Stimulated activated naive CD8-positive, alpha-beta T cell treated with anti-CD3 and anti-CD28 coated beads, Interleukin-15, Interleukin-2, amounts not matched to agents 100 ng/mL and 50 ng/mL, for 24 hours (primary cell): ENCODE data around the gene TMEM141.
"Not testable (repeated sequence)": the region's sequence is repeated elsewhere in the genome, so short reads cannot be mapped to it uniquely, and the experiment has no call there.

Experiments
- H3K27ac Mint-ChIP-seq: one replicate; pipeline ENCODE4 v1.8.0; 2021; ENCODE audit warnings: mild to moderate bottlenecking, mixed read lengths
- H3K27me3 Mint-ChIP-seq: one replicate; pipeline ENCODE4 v1.8.0; 2021; ENCODE audit warnings: mixed read lengths
- H3K36me3 Mint-ChIP-seq: one replicate; pipeline ENCODE4 v1.8.0; 2021; ENCODE audit warnings: low read depth, mixed read lengths
- H3K4me1 Mint-ChIP-seq: one replicate; pipeline ENCODE4 v1.8.0; 2021; ENCODE audit warnings: low read depth, mixed read lengths
- H3K4me3 Mint-ChIP-seq: one replicate; pipeline ENCODE4 v1.8.0; 2021; ENCODE audit warnings: mild to moderate bottlenecking, mixed read lengths
- H3K9me3 Mint-ChIP-seq: one replicate; pipeline ENCODE4 v1.8.0; 2021; ENCODE audit warnings: mixed read lengths

The TMEM141 gene

DNA sequence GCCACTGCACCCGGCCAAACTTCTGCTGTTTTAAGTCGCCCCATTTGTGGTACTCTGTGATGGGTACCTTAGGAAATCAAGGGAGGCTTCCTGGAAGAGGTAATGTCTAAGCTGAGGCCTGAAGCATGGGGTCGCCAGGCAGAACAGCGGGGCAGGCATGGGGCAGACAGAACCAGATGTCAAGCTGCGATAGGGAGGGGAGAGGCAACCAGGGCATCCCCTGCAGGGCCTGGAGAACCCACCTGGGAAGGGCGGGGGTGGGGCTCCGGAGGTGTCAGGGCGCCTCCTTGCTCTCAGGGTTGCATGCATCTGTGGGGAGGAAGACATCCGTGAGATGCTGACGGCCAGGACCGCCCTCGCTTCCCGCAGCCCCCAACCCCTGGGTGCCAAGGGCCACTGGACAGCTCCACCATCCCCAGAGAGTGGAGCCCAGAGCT is 29.6 kb upstream of the TMEM141 start:
- no peak overlapping the region for H3K4me3 Mint-ChIP-seq
- H3K27me3 Mint-ChIP-seq, result no peaks in the 10 kb centered on the region
- H3K36me3 Mint-ChIP-seq, result no peaks in the 10 kb centered on the region
- no peaks in the 10 kb centered on the region for H3K9me3 Mint-ChIP-seq
- H3K27ac Mint-ChIP-seq, result no peak overlapping the region
- peaks cover 14% of the 10 kb centered on the region for H3K4me1 Mint-ChIP-seq

DNA sequence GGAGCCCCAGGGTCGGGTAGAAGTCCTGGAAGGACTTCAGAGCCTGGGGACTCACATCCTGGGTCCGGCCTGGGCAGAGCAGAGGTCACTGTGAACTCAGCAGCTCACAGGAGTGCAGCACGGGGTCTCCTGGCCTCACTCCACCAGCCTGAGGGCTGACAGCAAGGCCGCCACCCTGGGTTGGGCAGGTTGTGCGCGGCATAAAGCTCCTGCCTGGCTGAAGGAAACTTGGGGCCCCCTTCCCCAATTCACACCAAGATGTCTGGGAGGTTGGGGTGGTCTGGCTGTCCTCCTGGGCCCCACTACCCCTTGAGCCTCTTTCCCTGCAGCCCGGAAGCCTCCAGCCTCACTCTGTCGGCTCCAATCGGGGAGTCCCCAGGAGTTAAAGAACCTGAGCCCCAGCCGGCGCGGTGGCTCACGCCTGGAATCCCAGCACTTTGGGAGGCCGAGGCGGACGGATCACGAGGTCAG is 28.9 kb upstream of the TMEM141 start:
- no peak overlapping the region for H3K27ac Mint-ChIP-seq
- H3K4me1 Mint-ChIP-seq, result peaks cover 21% of the 10 kb centered on the region
- H3K27me3 Mint-ChIP-seq, result peaks cover 3% of the 10 kb centered on the region
- no peak overlapping the region for H3K4me3 Mint-ChIP-seq
- H3K36me3 Mint-ChIP-seq, result no peaks in the 10 kb centered on the region
- no peaks in the 10 kb centered on the region for H3K9me3 Mint-ChIP-seq

DNA sequence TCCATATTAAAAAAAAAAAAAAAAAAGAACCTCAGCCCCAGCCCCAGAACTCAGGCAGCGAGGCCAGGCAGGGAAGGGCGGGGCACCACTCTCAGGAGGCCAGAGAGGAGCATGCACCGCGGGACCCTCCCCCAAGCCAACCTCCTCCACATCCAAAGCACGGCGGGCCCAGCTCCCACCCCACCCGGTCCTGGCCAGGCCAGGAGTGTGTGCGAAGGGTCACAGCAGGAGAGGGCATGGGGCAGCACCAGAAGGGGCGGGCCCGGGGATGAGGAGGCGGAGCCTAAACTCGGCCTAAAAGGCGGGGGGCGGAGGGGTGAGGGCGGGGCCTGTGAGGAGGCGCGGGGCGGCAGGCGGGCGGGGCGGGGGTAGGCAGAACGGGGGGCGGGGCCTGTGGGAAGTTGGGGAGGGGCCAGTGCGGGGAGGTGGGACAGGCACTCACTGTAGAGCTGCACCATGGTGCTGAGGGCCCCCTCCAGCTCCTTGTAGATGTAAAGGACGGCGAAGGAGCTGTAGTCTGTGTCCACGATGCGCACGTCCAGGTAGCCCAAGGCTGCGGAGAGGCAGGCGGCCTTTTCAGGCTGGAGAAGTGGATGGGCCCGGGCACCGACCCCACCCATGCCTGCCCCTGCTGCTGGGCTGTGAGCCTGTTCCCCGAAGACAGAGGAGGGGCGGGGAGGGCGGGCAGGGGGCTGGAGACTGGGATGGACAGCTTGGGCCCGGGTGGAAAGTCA is 28.1 kb upstream of the TMEM141 start:
- H3K27me3 Mint-ChIP-seq, result peaks cover 8% of the 10 kb centered on the region
- peaks cover 21% of the 10 kb centered on the region for H3K4me1 Mint-ChIP-seq
- H3K36me3 Mint-ChIP-seq, result no peaks in the 10 kb centered on the region
- no peak overlapping the region for H3K27ac Mint-ChIP-seq
- no peak overlapping the region for H3K4me3 Mint-ChIP-seq
- no peaks in the 10 kb centered on the region for H3K9me3 Mint-ChIP-seq

DNA sequence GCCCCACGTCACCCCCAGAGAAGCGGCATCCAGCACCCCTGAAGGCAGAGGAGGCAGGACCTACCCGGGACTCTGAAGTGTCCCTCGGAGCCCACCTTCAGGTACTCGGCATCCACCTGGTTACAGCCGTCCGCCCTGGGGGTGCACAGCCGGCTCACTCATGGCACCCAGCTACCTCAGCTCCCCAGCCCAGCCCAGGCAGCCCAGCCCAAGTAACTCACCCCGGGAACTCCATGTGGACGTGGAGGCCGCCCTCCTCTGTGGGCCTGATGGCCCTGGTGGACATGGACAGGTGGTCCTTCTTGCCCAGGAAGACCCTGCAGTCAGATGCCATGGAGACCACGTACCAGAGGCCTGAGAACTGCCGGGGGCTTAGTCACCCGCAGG is 27.5 kb upstream of the TMEM141 start:
- H3K9me3 Mint-ChIP-seq, result no peaks in the 10 kb centered on the region

DNA sequence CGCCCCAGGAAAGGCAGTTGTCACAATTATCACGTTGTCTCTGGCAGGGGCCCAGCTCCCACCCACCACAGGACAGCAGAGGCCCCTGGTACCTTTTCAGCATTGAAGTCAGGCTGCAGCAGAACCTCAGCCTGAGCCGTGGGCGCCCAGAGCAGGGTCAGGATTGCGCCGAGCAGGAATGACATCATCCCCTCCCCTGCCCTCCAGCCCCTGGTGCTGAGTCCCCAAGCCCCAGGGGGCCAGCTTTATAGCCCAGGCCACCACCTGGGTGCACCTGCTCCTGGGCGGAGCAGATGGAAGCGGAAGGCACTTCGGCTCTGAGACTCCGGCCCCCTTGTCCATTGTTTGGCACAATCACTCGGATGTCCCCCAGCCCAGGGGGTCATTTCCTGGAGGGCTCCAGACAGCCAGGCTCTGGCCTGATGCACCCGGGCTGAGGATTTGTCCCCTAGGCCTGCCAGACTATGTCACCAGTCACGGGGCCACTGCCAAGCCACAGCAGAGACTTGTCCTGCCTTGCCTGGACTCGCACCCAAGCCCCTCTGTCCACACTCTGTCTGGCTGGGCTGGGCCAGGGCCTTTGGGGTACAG is 26.7 kb upstream of the TMEM141 start, which contains the start of gene LCN15:
TSS of gene LCN15 (minus strand) at position 218 of the 591 bp plus-strand sequence. CDS start at position 188, 30 bp downstream.
- peaks cover 21% of the 10 kb centered on the region for H3K4me1 Mint-ChIP-seq
- H3K27ac Mint-ChIP-seq, result no peak within 1 kb of the TSS
- no peaks in the 10 kb centered on the region for H3K36me3 Mint-ChIP-seq
- H3K9me3 Mint-ChIP-seq, result no peaks in the 10 kb centered on the region
- peaks cover 8% of the 10 kb centered on the region for H3K27me3 Mint-ChIP-seq
- H3K4me3 Mint-ChIP-seq, result no peak within 1 kb of the TSS

More for the DNA sequence above, 27.5 kb upstream of the TMEM141 start:
- H3K27ac Mint-ChIP-seq, result no peak overlapping the region
- no peaks in the 10 kb centered on the region for H3K36me3 Mint-ChIP-seq
- H3K4me1 Mint-ChIP-seq, result peaks cover 21% of the 10 kb centered on the region
- H3K4me3 Mint-ChIP-seq, result no peak overlapping the region
- peaks cover 8% of the 10 kb centered on the region for H3K27me3 Mint-ChIP-seq

DNA sequence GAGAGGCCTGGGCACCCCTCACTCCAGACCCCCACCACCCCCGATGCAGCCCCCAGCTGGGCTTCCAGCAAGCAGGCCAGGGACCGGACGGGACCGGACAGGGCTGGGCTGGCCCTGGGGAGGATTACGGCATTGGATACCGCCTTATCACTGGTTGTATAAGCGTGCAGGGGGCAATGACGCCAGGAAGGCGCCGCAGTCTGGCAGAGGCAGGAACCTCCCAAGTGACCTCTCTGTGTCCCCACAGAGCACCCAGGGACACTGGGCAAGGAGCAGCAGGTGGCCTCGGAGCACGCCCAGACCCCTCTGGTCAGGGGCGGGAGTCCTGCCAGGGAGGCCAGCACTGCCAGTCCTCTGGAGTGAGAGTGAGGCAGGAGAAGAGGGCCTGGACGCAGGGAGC is 26.1 kb upstream of the TMEM141 start:
- Mint-ChIP-seq H3K4me1 (peaks cover 21% of the 10 kb centered on the region), H3K27ac (no peak overlapping the region), H3K27me3 (peaks cover 8% of the 10 kb centered on the region), H3K9me3 (no peaks in the 10 kb centered on the region), H3K36me3 (no peaks in the 10 kb centered on the region), H3K4me3 (no peak overlapping the region)

DNA sequence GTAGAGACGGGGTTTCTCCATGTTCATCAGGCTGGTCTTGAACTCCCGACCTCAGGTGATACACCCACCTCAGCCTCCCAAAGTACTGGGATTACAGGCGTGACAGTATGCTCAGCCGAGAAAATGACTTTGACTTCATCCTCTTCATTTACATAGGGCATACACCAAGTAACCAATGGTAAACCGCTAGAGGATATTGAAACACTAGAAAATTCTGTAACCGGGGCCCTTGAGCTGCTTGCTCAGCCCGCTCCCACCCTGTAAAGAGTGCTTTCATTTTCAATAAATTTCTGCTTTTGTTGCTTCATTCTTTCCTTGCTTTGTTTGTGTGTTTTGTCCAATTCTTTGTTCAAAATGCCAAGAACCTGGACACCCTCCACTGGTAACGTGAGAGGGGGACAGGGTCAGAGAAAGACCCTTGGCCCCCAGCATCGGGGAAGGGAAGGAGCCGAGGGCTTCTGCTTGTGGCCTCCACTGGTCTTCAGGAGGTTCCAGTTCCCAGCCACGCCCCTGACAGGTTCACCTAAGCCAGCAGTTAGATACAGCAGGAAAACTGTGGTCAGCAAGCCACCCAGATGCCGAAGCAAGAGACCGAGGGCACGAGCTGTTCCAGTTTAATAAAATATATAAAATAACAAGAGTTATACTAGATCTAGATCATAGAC is 25.3 kb upstream of the TMEM141 start:
- H3K4me3 Mint-ChIP-seq, H3K27ac Mint-ChIP-seq, H3K36me3 Mint-ChIP-seq, H3K9me3 Mint-ChIP-seq, H3K27me3 Mint-ChIP-seq: not testable (repeated sequence)
- peaks cover 19% of the 10 kb centered on the region for H3K4me1 Mint-ChIP-seq

DNA sequence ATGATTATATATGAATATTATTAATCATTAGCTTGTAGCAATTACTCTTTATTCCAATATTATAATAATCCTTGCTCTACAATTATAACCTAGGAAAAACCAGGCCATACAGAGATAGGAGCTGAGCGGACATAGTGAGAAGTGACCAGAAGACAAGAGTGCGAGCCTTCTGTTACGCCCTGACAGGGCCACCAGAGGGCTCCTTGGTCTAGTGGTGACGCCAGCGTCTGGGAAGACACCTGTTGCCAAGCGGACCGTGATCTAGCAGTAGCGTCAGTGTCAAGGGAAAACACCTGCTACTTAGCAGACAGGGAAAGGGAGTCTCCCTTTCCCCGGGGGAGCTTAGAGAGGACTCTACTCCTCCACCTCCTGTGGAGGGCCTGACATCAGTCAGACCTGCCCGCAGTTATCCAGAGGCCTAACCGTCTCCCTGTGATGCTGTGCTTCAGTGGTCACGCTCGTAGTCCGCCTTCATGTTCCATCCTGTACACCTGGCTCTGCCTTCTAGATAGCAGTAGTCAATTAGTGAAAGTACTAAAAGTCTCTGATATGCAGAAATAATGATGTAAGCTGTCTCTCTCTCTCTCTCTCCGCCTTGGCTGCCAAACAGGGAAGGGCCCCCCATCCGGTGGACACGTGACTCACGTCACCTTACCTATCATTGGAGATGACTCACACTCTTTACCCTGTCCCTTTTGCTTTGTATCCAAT is 24.6 kb upstream of the TMEM141 start:
- Mint-ChIP-seq H3K4me3 (peak overlapping the region; percentile 36), H3K27ac (peak overlapping the region; percentile 84), H3K4me1 (peaks cover 17% of the 10 kb centered on the region)
- H3K9me3 Mint-ChIP-seq, H3K27me3 Mint-ChIP-seq, H3K36me3 Mint-ChIP-seq: not testable (repeated sequence)

DNA sequence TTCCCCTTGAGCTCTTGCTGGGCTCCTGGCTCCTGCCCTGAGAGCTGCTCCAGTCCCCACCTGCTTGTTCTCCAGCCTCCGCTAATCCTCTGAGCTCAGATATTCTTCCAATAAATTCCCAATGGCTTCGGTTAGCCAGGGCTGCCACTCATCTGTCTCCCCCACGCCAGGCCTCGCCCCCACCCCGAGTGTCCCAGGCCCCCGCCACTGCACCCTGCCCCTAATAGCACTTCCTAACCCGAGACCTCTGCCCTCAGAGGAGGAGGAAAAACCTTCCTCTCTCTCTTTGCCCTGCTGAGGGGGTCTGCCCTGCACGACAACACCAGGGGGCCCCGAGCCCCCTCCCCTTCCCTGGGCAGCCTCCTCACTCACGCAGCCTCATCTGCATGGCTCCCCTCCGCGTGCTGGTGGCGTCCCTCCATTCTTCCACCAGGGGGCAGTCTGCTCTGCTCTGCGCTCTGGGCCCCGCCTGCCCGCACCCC is 21.4 kb upstream of the TMEM141 start:
- peaks cover 9% of the 10 kb centered on the region for H3K9me3 Mint-ChIP-seq
- no peak overlapping the region for H3K4me3 Mint-ChIP-seq
- H3K27ac Mint-ChIP-seq, result no peak overlapping the region
- H3K4me1 Mint-ChIP-seq, result peaks cover 17% of the 10 kb centered on the region
- peaks cover 8% of the 10 kb centered on the region for H3K27me3 Mint-ChIP-seq
- no peaks in the 10 kb centered on the region for H3K36me3 Mint-ChIP-seq

DNA sequence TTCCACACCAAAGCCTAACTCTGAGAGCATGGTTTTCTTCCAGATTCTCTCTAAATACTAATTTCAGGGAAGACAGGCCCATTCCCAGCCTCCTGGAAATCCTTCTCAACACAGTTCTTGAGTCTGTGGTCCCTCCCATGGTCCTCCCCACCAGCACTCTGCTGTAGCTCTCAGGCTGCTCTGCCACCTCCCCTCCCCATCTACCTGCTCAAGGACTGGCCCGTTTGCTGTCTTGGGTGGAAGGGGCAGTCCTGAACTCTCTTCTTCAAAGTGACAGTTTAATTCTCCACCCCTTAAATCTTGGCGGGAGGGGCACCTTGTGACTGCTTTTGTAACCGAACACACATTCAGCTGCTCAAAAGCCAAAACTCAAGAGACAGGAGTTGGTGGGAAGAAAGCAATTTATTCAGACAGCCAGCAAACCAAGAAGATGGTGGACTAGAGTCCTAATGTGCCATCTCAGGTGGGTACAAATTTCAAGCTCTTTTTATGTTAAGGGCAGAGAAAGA is 19.2 kb upstream of the TMEM141 start:
- no peak overlapping the region for H3K27ac Mint-ChIP-seq
- H3K27me3 Mint-ChIP-seq, result peaks cover 8% of the 10 kb centered on the region
- H3K36me3 Mint-ChIP-seq, result no peaks in the 10 kb centered on the region
- H3K4me1 Mint-ChIP-seq, result peaks cover 3% of the 10 kb centered on the region
- H3K4me3 Mint-ChIP-seq, result no peak overlapping the region
- H3K9me3 Mint-ChIP-seq, result peaks cover 9% of the 10 kb centered on the region

DNA sequence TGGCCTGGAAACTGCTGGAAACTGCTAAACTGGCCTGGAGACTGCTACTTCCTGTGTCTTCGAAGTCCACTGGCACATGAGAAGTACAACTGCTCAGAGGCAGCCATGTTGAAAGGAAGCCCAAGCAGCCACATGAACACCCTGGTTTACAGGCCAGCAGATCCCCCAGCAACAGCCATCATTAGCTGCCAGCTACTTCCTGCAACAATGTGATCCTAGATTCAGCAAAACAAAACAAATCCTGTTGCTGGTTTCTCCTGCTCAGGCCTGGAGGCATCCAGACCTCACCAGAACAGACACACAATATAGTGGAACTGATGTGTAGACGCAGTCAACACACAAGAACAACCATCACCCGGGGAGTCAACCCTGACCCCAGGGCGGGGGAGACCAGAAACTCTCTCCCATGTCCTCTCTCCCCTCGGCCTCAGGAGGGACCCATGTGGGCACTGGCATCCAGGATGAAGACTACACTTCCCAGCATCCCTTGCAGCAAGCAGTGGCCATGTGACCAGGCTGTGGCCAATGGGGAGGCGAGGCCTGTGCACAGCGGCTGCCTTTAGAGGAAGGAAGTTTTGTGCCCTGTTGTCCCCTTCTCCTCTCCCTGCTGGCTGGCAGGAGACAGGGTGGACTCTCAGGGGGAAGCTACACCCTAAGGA is 17.6 kb upstream of the TMEM141 start:
- Mint-ChIP-seq H3K27me3 (peaks cover 8% of the 10 kb centered on the region), H3K36me3 (no peaks in the 10 kb centered on the region), H3K4me1 (no peaks in the 10 kb centered on the region), H3K9me3 (peaks cover 9% of the 10 kb centered on the region), H3K4me3 (no peak overlapping the region), H3K27ac (no peak overlapping the region)

DNA sequence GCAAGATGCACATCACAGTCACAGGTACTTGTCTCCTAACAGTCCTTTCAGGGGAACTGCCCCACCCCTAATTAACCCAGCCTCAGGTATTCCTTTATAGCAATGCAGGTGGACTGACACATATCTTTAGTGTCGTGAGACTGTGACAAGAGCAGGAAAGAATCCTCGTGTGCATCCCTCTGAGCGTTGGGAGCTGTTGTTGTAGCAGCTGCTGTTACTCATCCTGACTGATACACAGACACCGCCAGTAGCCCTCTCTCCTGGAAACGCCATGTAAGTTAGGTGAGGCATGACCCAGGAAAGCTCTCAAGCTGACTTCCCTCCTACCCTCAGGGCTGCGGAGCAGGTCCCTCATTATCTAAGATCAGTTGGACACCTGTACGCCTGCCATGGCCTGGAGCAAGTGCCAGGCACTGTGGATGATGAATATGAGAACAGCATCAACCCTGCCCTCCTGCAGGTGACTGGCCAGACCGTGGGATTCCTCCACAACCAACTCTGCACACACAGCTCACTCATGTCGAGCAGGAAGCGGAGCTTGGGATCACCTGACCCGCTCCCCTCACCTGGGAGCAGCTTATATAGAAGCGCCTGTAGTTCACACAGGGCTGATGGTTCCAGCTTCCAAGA is 16.6 kb upstream of the TMEM141 start:
- no peaks in the 10 kb centered on the region for H3K36me3 Mint-ChIP-seq
- no peaks in the 10 kb centered on the region for H3K4me1 Mint-ChIP-seq
- peaks cover 15% of the 10 kb centered on the region for H3K27me3 Mint-ChIP-seq
- H3K27ac Mint-ChIP-seq, result no peak overlapping the region
- peaks cover 9% of the 10 kb centered on the region for H3K9me3 Mint-ChIP-seq
- H3K4me3 Mint-ChIP-seq, result no peak overlapping the region

DNA sequence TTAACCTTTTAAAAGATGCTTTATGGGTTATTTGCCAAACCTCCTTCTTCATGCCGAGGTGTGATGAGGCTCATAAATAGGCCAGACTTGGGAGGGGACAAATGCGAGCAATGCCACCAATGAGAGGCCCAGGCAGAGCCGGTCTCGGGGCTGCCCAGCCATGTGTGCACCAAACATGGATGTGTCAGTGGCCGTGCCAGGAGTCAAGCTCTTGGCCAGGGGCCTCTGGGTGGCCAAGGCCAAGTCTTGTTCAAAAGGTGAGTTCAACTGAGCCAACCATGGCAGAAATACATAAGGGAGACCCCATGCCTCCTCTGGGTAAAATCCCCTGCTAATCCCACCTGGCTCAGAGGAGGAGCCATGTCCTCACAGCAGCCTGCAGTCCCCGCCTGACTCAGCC is 16.0 kb upstream of the TMEM141 start:
- H3K36me3 Mint-ChIP-seq, result no peaks in the 10 kb centered on the region
- H3K9me3 Mint-ChIP-seq, result peaks cover 9% of the 10 kb centered on the region
- H3K4me1 Mint-ChIP-seq, result no peaks in the 10 kb centered on the region
- no peak overlapping the region for H3K4me3 Mint-ChIP-seq
- H3K27me3 Mint-ChIP-seq, result peaks cover 15% of the 10 kb centered on the region
- H3K27ac Mint-ChIP-seq, result no peak overlapping the region

DNA sequence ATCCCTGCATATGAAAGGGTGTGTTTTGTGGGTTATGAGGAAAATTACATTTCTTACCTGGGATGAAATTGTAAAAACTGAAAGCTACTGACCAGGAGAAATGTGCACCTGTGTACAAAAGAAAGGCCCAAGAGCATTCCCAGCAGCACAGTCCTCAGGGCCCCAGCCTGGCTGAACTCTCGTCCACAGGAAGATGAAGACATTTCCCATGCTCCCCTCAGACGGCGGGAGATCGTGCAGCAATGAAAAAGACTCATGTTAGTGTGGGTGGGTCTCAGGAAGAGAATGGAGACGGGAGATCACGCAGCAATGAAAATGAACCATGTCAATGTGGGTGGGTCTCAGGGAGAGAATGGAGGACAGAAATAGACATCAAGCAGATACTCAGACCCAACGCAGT is 14.2 kb upstream of the TMEM141 start:
- no peaks in the 10 kb centered on the region for H3K4me1 Mint-ChIP-seq
- no peak overlapping the region for H3K4me3 Mint-ChIP-seq
- H3K27me3 Mint-ChIP-seq, result peaks cover 15% of the 10 kb centered on the region
- H3K36me3 Mint-ChIP-seq, result no peaks in the 10 kb centered on the region
- H3K9me3 Mint-ChIP-seq, result peaks cover 9% of the 10 kb centered on the region
- no peak overlapping the region for H3K27ac Mint-ChIP-seq
